Pancreas (tissue), 10 donors: ENCODE data around the gene AGTRAP. TPM values are rescaled to one million over a fixed set of nuclear protein-coding genes. Genes with fewer than 3 reads are reported as not detected.

Experiments
- ATAC-seq, 4 donors: fragments of 200-7000 bp; cut with Tn5 transposase; one replicate each; pipeline versions ENCODE4 v1.8.0 to v1.9.1; 2020; ENCODE audit warnings: mild to moderate bottlenecking in 4 of 4, moderate library complexity in 4 of 4
- DNase-seq, 6 donors: peaks; one replicate each; pipeline ENCODE4 v3.0.0-alpha.2; 2020
- FAIRE-seq: peaks from 2 replicates; lab custom pipeline; 2012; peaks lifted over from hg19 to GRCh38; lab: Jason Lieb, UNC
- H3K27ac ChIP-seq, 4 donors: fragments of 200-600 bp; sonication (generic); 1 replicate in 3 of 4; 2 replicates in 1 of 4; pipeline versions ENCODE4 v1.5.0 to v1.8.0; 2020
- H3K27me3 ChIP-seq, 4 donors: fragments of 200-600 bp; one replicate each; pipeline ENCODE4 v1.8.0; 2021
- H3K36me3 ChIP-seq, 3 donors: fragments of 200-600 bp; sonication (generic) in 1 of 3; one replicate each; pipeline versions ENCODE4 v1.5.0 to v1.8.0; 2020 to 2021
- H3K4me1 ChIP-seq, 3 donors: fragments of 200-600 bp; one replicate each; pipeline ENCODE4 v1.8.0; 2021
- H3K4me3 ChIP-seq, 4 donors: fragments of 200-600 bp; sonication (generic) in 2 of 4; one replicate each; pipeline versions ENCODE4 v1.5.0 to v1.8.0; 2020 to 2021
- H3K9me3 ChIP-seq, 4 donors: fragments of 200-600 bp; one replicate each; pipeline ENCODE4 v1.8.0; 2021
- WGBS, 2 donors: extraction: QIAGEN DNeasy Blood & Tissue Kit; methylation state at CpG; one replicate each; pipeline ENCODE4 v1.1.7; 2013; 5-methylcytosine and 5-hydroxymethylcytosine counted together
- intact Hi-C, 3 donors: fragments of 100-400 bp; cut with DNase I; formaldehyde crosslinking; loops; one replicate each; pipeline versions ENCODE4 v1.11.1 to v1.14.2; 2022
- polyA plus RNA-seq, 2 donors: library from polyadenylated mRNA; stranded (reverse); fragments of 200-250 nt; gene quantifications; one replicate each; pipeline ENCODE4 v1.2.3, GENCODE V29; 2013
- total RNA-seq, 6 donors: library from RNA; stranded (reverse); fragmentation: NEBNext Ultra II Directional in 4 of 6; extraction: Animal tissue kit (Norgen Biotek cat#: 25700) in 4 of 6; gene quantifications; one replicate each; pipeline versions ENCODE4 v1.2.1 to v1.2.4, GENCODE V29; 2021 to 2023
- TF ChIP-seq, protein P1 (sequence below), 4 donors: fragments of 200-600 bp; sonication (generic) in 3 of 4; IDR thresholded peaks; one replicate each; pipeline versions ENCODE4 v1.5.0 to v1.8.0; 2021; ENCODE audit warnings: antibody characterized with exemption in 4 of 4
- donor health status: healthy with polysubstance abuse.
- donor health status: DM: no; HTN: no; CAD: no; lungs with moderate emphysema.
- donor health status: DM: no; HTN: no; CAD: no.
- donor health status: control.
- donor health status: control.
- donor health status: Bipolar disorder and iron deficiency.
- donor health status: DM: yes; HTN: yes; CAD: no.
- donor health status: DM: no; HTN: no; CAD: no.
- donor health status: DM: no; HTN: no; CAD: no.
- donor health status: DM: yes; HTN: yes; CAD: no.

The AGTRAP gene
- total and polyA plus RNA-seq, 8 donors: 16.8 to 38.5 (median 24.0) TPM

DNA sequence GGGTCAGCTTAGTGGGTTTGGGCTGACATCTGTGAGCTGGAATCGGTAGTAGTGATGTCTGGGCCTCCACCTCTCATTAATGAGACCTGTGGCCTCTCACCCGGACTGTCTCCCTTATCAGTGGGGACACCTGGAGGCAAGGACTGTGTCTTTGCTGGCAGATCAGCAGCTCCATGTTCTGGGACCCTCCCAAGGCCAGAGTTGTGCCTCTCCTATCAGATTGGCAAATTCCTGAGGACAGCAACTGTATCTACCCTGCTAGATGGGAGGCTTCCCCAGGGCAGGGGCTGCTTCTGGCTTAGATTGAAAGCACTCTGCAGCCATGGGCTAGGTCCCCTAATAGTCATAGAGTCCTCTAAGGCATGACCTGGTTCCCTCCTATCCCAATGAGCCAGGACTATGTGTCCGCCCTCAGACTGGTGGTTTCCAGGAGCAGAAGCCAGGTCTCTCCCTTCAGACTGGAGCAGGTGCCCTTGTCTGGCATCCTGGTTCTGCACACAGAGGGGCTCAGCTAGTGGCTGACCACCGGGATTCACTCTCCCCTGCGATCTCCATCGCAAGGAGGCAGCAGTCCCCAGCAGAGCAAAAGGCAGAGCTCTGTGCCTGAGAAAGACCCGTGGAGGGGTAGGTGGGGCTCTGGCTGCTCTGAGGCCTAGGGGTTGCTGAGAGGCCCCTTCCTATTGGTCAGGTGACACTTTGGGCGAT, 38.6 kb upstream of the AGTRAP start:
- FAIRE-seq: no peak
- Histone ChIP-seq H3K9me3 (no peaks in the 10 kb centered on the region), H3K4me1 (no peaks in the 10 kb centered on the region), H3K36me3 (no peaks in the 10 kb centered on the region), H3K4me3 (no peak overlapping the region), H3K27ac (no peak overlapping the region), H3K27me3 (peaks cover 0 to 10% (median 0%) of the 10 kb centered on the region in 4 donors)
- WGBS, 2 donors: 58 to 70% methylated on average over 8 of the region's 8 CpGs
- ATAC-seq: no peak
- intact Hi-C loops: no loop called here
- TF ChIP-seq, protein P1, sequence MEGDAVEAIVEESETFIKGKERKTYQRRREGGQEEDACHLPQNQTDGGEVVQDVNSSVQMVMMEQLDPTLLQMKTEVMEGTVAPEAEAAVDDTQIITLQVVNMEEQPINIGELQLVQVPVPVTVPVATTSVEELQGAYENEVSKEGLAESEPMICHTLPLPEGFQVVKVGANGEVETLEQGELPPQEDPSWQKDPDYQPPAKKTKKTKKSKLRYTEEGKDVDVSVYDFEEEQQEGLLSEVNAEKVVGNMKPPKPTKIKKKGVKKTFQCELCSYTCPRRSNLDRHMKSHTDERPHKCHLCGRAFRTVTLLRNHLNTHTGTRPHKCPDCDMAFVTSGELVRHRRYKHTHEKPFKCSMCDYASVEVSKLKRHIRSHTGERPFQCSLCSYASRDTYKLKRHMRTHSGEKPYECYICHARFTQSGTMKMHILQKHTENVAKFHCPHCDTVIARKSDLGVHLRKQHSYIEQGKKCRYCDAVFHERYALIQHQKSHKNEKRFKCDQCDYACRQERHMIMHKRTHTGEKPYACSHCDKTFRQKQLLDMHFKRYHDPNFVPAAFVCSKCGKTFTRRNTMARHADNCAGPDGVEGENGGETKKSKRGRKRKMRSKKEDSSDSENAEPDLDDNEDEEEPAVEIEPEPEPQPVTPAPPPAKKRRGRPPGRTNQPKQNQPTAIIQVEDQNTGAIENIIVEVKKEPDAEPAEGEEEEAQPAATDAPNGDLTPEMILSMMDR (IDR thresholded peaks at IDR 0.05): no peak
- no peak for DNase-seq

DNA sequence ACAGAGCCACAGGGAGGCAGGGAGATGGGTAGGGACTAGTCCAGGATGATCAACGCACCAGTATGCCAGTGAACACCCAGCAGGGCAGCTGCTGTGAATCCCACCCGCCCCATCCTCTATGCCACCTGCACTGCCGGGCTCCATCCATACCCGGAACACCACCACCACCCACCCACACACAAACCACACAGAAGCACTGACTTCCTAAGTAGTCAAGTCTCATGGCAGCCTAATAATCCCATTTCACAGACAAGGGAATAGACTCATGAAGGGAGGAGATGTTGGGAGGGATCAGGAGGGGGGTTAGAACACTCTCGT, 38.1 kb upstream of the AGTRAP start:
- H3K4me1 ChIP-seq: no peaks in the 10 kb centered on the region
- peaks cover 0 to 10% (median 0%) of the 10 kb centered on the region in 4 donors for H3K27me3 ChIP-seq
- no peaks in the 10 kb centered on the region for H3K36me3 ChIP-seq
- intact Hi-C loops: no loop called here
- H3K9me3 ChIP-seq: no peaks in the 10 kb centered on the region
- FAIRE-seq: no peak
- 70 to 81% methylated on average over 5 of the region's 5 CpGs for WGBS, 2 donors
- H3K27ac ChIP-seq: no peak overlapping the region
- no peak overlapping the region for H3K4me3 ChIP-seq
- no peak for DNase-seq
- TF ChIP-seq, protein P1 (IDR thresholded peaks at IDR 0.05): no peak
- no peak for ATAC-seq

DNA sequence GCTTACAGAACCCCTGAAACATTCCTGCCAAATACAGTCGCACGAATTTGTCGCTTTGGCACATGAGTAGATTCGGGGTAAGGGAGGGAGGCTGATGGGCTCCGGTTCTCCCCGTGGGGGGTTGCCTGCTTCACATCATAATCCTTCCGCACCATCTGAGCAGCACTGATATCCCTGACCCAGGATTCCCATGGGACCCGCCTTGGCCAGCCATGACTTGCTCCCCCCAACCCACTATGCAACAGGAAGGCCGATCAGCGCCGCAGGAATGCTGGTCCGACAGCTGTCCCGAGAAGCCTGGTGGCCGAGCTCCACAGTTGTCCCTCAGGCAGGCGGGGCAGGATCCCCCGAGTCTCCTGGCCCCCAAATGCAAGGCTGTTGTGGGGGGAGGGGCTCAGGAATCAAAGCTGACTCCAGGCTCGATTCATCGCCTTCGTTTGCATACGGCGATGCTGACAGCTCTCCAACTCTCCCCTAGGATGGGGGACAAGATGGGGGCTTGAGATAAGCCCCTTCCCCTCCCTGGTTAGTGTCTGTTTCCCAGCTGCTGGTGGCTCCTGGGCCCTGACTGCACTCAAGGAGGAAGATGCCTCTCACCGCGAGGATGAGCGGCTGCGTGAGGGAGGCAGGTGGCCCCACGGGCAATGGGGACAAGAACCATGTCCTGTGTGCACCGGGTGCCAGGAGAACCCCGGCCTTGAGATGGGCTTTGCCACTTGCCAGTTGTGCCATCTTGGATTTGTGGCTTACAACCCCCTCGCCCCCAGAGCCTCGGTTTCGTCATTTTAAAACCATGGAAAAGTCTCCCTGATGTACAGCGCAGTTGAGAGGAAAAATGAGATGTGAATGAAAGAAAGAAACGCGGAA, 35.1 kb upstream of the AGTRAP start:
- Histone ChIP-seq H3K4me3 (no peak overlapping the region), H3K4me1 (no peaks in the 10 kb centered on the region), H3K9me3 (no peaks in the 10 kb centered on the region), H3K36me3 (no peaks in the 10 kb centered on the region), H3K27me3 (peaks cover 0 to 10% (median 0%) of the 10 kb centered on the region in 4 donors), H3K27ac (no peak overlapping the region)
- intact Hi-C loops: no loop called here
- TF ChIP-seq, protein P1 (IDR thresholded peaks at IDR 0.05): no peak
- 41 to 47% methylated on average over 34 of the region's 34 CpGs for WGBS, 2 donors
- DNase-seq (no peak), ATAC-seq (no peak), FAIRE-seq (no peak)

DNA sequence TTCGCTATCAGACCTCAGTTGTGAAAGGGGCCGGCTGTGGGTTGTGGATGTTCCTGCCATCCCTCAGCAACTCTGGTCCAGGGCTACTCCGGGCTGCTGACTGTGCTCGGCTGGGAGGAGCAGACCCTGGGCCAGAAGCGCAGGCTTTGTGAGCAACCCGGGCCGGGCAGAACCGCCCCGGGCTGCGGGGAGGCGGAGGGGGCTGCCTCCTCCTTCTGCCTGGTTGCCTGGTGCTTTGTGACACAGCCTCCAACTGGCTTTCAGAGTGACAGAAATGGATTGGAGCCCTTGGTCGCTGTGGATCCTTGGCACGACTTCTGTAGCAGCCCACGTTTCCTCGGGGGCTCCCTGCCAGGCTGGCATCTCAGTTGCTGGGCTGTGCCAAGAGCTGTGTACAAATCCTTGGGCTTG, 34.4 kb upstream of the AGTRAP start:
- Histone ChIP-seq H3K27ac (no peak overlapping the region), H3K4me3 (no peak overlapping the region), H3K9me3 (no peaks in the 10 kb centered on the region), H3K36me3 (no peaks in the 10 kb centered on the region), H3K27me3 (peaks cover 0 to 10% (median 0%) of the 10 kb centered on the region in 4 donors), H3K4me1 (no peaks in the 10 kb centered on the region)
- TF ChIP-seq, protein P1 (IDR thresholded peaks at IDR 0.05): no peak
- 27 to 31% methylated on average over 15 of the region's 15 CpGs for WGBS, 2 donors
- intact Hi-C loops: no loop called here
- FAIRE-seq (no peak), ATAC-seq (peak in 1 of 4 donors; percentile 28), DNase-seq (no peak)
